NCI-H1930 (cell line): ENCODE results near the gene HES5.

ENCODE experiments used
- DNase-seq, 2 experiments: peaks; one replicate each; lab custom pipeline; 2025; lab: John Stamatoyannopoulos, UW

Gene HES5

DNA sequence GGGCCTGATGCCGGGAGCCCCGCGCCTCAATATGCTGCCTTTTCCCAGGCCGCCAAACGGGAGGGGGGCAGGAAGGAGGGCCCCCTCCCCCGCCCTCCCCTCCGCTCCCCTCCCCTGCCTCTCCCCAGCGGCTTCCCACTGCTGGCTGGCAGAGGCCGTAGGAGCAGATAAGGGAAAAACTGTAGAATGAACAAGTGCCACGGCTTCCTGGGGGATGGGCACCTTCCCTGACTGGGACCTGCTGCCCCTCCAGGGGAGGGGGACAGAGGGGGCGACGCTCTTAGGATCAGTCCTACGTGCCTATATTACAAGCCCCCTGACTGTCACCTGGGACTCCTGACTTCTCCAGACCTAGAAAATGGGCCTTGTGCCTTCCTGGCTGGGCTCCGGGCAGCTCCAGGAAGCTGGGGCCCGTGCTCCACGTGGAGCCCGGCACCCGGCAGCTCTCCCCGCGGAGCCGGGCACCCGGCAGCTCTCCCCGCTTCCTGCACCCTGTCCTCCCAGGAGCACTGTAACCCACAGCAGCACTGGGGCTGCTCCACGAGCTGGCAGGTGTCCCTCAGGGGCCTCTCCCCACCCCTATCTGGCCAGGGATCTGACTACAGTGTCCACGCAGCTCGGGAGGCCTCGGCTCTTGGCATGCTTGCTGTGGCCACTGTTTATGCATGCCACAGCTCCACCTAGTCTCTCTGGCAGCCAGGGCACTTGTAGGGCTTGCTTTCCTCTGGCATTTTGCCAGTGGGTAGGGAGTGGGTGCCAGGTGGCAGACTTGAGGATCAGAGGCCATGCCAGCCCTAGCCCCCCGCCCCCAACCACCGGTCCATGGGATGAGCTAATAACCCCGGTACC is 674 bp upstream of the HES5 start:
- no peak for DNase-seq

DNA sequence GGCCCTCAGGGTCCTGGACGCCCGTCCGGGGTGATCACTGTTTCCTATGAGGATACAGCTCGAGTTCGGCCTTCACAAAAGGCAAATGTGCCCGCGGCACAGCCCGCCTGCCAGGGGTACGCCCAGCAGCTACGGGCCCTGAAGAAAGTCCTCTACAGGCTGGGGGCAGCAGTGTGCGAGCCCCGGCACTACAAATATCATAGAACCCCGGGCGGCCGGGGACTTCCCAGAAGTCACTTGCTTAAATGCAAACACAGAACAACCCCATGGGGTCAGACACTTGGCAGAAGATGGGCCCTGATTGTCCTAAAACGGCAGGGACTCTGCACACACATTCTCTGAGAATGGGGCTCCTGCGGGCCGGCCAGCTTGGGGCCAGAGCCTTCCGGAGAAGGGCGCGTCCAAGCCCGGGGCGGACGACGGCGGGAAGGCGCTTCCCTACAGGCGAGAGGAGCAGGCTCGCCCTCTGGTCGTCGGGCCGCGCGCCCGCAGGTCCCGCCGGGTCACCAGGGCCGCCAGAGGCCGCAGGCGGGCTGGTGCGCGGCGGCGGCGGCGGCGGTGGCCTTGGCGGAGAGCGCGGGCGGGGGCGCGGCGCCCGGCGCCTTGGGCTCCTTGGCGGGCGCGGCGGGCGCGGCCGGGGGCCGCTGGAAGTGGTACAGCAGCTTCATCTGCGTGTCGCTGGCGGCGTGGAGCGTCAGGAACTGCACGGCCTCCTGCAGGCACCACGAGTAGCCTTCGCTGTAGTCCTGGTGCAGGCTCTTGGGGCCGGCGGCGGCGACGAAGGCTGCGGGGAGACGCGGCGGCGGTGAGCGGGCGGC is 888 bp downstream of the HES5 start:
- no peak for DNase-seq

DNA sequence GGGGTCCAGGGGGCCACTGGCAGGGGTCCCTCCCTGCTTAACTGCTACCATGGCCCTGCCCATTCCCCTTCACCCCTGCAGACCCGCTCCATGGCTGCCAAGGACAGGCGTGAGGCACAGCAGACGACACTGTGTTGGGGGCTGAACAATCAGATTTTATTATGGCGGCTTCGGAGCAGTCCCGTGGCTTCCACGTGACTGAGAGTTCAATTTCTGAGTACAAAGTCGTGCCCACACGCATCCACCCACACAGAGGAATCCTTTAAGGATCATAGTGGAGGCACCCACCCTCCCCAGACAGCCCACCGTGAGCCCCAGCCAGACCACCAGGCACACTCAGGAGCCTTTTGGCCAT is 1.5 kb downstream of the HES5 start:
- no peak for DNase-seq

GRCh38 chr1:2528016-2528415 is 2.0 kb downstream of the HES5 start:
- DNase-seq: no peak

GRCh38 chr1:2527556-2527860 is 2.6 kb downstream of the HES5 start:
- no peak for DNase-seq

DNA sequence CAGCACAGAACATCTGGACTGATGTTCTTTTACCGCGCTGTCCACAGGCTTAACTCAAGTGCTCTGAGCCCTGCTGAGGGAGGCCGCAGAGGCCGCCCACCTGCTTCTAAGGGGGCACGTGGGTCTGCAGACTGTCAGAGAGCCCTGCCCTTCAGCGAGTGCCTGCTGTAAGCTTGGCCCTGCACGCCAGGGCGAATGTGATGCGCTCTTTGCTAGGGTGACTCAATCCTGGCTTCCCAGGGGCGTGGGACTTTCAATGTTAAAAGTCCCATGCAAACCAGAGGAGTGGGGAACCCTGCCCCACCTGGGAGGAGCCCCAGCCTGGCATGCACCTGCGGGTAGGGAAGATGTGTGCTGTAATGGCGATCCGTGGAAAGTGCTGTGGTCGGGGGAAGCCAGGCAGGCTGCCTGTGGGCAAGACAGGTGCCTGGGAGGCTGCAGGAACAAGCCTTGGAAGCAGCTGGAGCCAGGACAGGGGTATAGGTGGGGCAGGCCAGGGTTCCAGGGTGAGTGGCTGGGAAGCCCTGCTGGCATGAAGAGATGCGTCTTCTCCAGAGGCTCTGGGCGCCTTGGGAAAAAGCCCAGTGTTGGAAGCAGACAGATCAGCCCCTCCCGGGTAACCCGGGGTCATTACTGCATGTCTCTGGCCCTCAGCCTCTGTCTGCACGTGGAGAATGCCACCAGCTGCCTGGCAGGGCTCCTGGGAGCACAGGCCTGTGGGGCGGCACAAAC is 3.1 kb downstream of the HES5 start:
- DNase-seq: no peak

DNA sequence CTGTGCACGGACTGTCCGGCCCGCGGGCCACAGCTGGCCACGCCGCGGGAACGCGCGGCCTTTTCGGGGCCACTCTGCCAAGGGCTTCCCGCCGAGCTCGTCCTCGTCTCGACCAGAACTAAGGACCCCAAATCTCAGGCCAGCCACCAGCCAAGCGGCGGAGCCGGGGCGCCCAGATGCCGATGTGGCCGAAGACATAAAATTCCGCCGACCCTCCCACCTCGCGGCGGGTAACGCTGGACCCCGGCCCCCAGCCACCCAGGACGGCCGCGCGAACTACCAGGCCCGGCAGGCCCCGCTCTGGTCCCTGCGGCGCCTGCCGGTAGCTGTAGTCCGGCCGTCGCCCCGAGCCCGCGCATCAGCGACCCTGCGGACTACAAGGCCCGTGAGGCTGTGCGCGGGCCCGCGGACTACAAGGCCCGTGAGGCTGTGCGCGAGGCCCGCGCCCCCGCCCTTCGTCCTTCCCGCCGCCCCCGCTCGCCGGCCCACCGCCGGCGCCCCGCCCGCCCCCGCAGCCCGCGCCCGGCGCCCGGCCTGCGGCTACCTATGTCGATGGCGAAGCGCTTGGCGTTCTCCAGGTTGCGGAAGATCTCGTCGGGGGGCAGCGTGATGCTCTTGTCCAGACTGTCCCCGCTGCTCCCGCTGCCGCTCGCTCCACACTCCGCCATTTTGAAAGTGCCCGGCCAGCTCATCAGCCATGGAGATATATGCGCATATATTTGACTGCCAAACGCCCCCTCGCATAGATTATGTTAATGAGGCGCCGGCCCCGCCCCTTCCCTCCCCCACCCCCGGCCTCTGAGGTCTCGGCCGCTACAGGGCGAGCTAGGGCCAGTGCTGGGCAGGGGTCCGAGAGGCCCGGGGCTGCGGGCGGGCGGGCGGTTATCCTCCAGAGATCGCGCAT is 3.9 kb downstream of the HES5 start, which contains the start of gene PANK4:
Gene PANK4, minus strand, starts transcription at position 677 of the 904 bp plus-strand sequence. Its CDS starts 9 bp downstream, at position 668.
- DNase-seq: peak; percentile 84 to 91

- no peak for DNase-seq
Measured at GRCh38 chr1:2525572-2525919, 4.5 kb downstream of the HES5 start.

- DNase-seq: no peak
Measured at GRCh38 chr1:2523891-2524609, 6.0 kb downstream of the HES5 start.

- DNase-seq: no peak
Measured at GRCh38 chr1:2523191-2523890, 6.7 kb downstream of the HES5 start.

GRCh38 chr1:2522230-2522629 is 7.8 kb downstream of the HES5 start:
- no peak for DNase-seq

- no peak for DNase-seq
Measured at GRCh38 chr1:2520806-2521205, 9.3 kb downstream of the HES5 start.

DNA sequence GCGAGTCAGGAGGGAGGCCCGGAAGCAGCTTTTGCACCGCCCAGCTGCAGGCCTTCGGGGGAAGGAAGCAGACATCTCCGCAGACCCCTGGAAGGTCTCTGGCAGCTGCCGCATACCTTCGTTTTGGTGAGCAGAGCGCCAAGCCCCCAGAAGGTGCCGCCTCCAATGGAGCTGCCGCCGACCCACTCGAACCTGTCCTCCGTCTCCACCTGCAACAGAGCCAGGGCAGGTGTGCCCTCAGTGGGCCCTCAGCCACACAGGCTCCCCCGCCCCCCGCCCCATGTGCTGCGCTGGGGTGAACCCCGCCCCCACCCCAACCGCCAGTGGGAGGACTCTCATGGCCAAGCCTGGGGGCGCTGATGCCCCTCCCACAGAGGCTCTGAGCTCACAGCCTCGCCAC is 9.9 kb downstream of the HES5 start:
- no peak for DNase-seq

DNA sequence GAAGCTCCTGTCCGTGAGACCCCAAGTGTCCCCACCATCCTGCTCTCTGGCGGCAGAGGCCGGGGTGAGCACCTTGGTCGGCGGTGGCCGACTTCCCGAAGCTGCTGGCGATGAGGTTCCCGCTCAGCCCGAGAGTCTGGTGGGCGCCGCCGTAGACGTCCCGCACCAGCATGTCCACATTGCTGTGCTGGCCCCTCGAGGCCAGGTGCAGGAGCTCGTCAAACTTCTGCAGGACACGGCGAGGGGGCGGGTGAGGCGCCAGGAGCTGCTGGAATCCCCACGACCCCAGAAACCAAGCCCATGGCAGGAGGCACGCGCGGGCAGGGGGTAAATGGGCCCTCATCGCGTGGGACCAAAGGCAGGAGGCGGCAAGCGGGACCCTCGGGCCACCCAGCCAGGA is 10.3 kb downstream of the HES5 start:
- DNase-seq: no peak

DNA sequence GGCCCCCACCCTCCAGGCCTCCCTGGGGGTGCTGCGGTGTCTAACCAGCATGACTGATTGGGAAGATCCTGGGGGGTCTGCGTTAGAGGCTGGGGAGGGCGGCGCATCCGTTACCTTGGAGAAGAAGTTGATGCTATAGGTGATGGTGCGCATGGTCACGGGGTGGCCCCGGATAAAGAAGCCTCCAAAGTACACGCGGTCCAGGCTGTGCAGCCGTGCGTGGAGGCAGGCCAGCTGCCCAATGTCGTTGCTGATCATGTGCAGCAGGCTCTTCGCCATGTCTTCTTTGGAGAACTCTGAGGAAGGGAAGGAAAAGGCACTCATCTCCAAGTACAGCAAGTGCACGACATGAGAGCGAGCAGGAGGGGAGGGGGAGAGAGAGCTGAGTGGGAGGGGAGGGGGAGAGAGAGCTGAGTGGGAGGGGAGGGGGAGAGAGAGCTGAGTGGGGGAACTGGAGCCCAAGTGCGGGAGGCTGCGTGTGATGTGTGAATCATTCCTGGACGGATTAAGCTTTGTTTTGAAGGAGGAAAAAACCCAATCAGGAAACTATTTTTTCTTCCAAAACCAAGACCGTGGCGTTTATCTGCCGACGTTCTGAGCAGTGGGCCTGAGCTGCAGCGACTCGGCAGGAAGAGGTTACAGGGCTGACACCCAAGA is 10.9 kb downstream of the HES5 start:
- no peak for DNase-seq

- DNase-seq: no peak
Measured at GRCh38 chr1:2518528-2518927, 11.5 kb downstream of the HES5 start.

GRCh38 chr1:2517966-2518365 is 12.1 kb downstream of the HES5 start:
- no peak for DNase-seq

- DNase-seq: no peak
Measured at GRCh38 chr1:2516946-2517345, 13.1 kb downstream of the HES5 start.

- no peak for DNase-seq
Measured at GRCh38 chr1:2516124-2516523, 13.9 kb downstream of the HES5 start.

- no peak for DNase-seq
Measured at GRCh38 chr1:2515763-2516080, 14.3 kb downstream of the HES5 start.
